Measurements from ENCODE around the gene PFN1.
A peak's percentile ranks its signal among the peaks of the same experiment; 100 is the strongest.
"Not testable (repeated sequence)": the region's sequence is repeated elsewhere in the genome, so short reads cannot be mapped to it uniquely, and the experiment has no call there.

Gene PFN1

GRCh38 chr17:4920351-4921048 lies 27.8 kb downstream of the PFN1 start:
- DNase-seq = no peak

- DNase-seq = no peak
Measured at GRCh38 chr17:4919511-4920047, 28.8 kb downstream of the PFN1 start.

- not testable (repeated sequence) for DNase-seq
Measured at GRCh38 chr17:4914551-4914950, 33.8 kb downstream of the PFN1 start.

- no peak for DNase-seq
Measured at GRCh38 chr17:4913994-4914393, 34.3 kb downstream of the PFN1 start.

- DNase-seq = peak; percentile 84
Measured at GRCh38 chr17:4908711-4909496, 39.4 kb downstream of the PFN1 start.

GRCh38 chr17:4908301-4908700 lies 40.0 kb downstream of the PFN1 start:
- DNase-seq = no peak

- DNase-seq = not testable (repeated sequence)
Measured at GRCh38 chr17:4906642-4907041, 41.7 kb downstream of the PFN1 start.

- peak; percentile 84 for DNase-seq
Measured at GRCh38 chr17:4903051-4903818, 45.1 kb downstream of the PFN1 start, which contains the start of gene CHRNE. TSS of gene CHRNE (minus strand) at chr17:4903098. CDS start at chr17:4903063, 35 bp downstream.

- no peak for DNase-seq
Measured at GRCh38 chr17:4902540-4902939, 45.8 kb downstream of the PFN1 start.

- DNase-seq = peak; percentile 67
Measured at GRCh38 chr17:4901648-4902344, 46.5 kb downstream of the PFN1 start.

GRCh38 chr17:4901108-4901647 lies 47.2 kb downstream of the PFN1 start:
- no peak for DNase-seq

GRCh38 chr17:4900231-4901107 lies 47.9 kb downstream of the PFN1 start:
- peak; percentile 75 for DNase-seq

- DNase-seq = peak; percentile 98
Measured at GRCh38 chr17:4899341-4900230, 48.7 kb downstream of the PFN1 start, which contains the start of gene C17orf107. TSS of gene C17orf107 (plus strand) at chr17:4899536. CDS start at chr17:4899763, 227 bp downstream.

GRCh38 chr17:4898927-4899326 lies 49.4 kb downstream of the PFN1 start:
- no peak for DNase-seq

GRCh38 chr17:4898351-4898750 lies 50.0 kb downstream of the PFN1 start:
- no peak for DNase-seq

GRCh38 chr17:4897785-4898184 lies 50.5 kb downstream of the PFN1 start:
- no peak for DNase-seq

GRCh38 chr17:4897198-4897687 lies 51.1 kb downstream of the PFN1 start:
- DNase-seq = no peak

GRCh38 chr17:4896332-4897197 lies 51.8 kb downstream of the PFN1 start:
- DNase-seq = no peak

Measured in activated CD8-positive, alpha-beta memory T cell treated with anti-CD3 and anti-CD28 coated beads, Interleukin-2, amount 50 U/mL, for 48 hours (primary cell).